GM21360 (cell line): ENCODE data around the gene ANKRD36.
"Not testable (repeated sequence)": the region's sequence is repeated elsewhere in the genome, so short reads cannot be mapped to it uniquely, and the experiment has no call there.

Experiments
- ATAC-seq: cut with Tn5 transposase; IDR thresholded peaks from one replicate; pipeline ENCODE4 v1.9.1; 2021; ENCODE audit warnings: mild to moderate bottlenecking, moderate library complexity; ENCODE audit not compliant: unreplicated experiment

ANKRD36 gene

GRCh38 chr2:97112320-97113049 lies 468 bp upstream of the ANKRD36 start:
- peak; percentile 38 for ATAC-seq

GRCh38 chr2:97113882-97114255 lies 916 bp downstream of the ANKRD36 start:
- peak; percentile 8 for ATAC-seq

- not testable (repeated sequence) for ATAC-seq
Measured at GRCh38 chr2:97129090-97129489, 16.1 kb downstream of the ANKRD36 start.

- ATAC-seq = not testable (repeated sequence)
Measured at GRCh38 chr2:97144016-97144415, 31.1 kb downstream of the ANKRD36 start.

- not testable (repeated sequence) for ATAC-seq
Measured at GRCh38 chr2:97166548-97166947, 53.6 kb downstream of the ANKRD36 start.

- not testable (repeated sequence) for ATAC-seq
Measured at GRCh38 chr2:97167938-97168337, 55.0 kb downstream of the ANKRD36 start.

GRCh38 chr2:97168583-97168982 lies 55.6 kb downstream of the ANKRD36 start:
- ATAC-seq = not testable (repeated sequence)

GRCh38 chr2:97180391-97180790 lies 67.4 kb downstream of the ANKRD36 start:
- ATAC-seq = not testable (repeated sequence)

- ATAC-seq = not testable (repeated sequence)
Measured at GRCh38 chr2:97195349-97195748, 82.4 kb downstream of the ANKRD36 start.

- not testable (repeated sequence) for ATAC-seq
Measured at GRCh38 chr2:97197251-97197650, 84.3 kb downstream of the ANKRD36 start.

- ATAC-seq = not testable (repeated sequence)
Measured at GRCh38 chr2:97200887-97201286, 87.9 kb downstream of the ANKRD36 start.

- ATAC-seq = not testable (repeated sequence)
Measured at GRCh38 chr2:97202643-97203250, 89.8 kb downstream of the ANKRD36 start.

GRCh38 chr2:97210325-97210724 lies 97.4 kb downstream of the ANKRD36 start:
- ATAC-seq = no peak

GRCh38 chr2:97215025-97215424 lies 102.1 kb downstream of the ANKRD36 start:
- not testable (repeated sequence) for ATAC-seq

GRCh38 chr2:97230848-97231585 lies 118.1 kb downstream of the ANKRD36 start:
- not testable (repeated sequence) for ATAC-seq

- ATAC-seq = not testable (repeated sequence)
Measured at GRCh38 chr2:97232981-97233380, 120.0 kb downstream of the ANKRD36 start.

GRCh38 chr2:97233660-97234295 lies 120.8 kb downstream of the ANKRD36 start:
- not testable (repeated sequence) for ATAC-seq

GRCh38 chr2:97261192-97261591 lies 148.2 kb downstream of the ANKRD36 start:
- not testable (repeated sequence) for ATAC-seq

GRCh38 chr2:97266449-97266848 lies 153.5 kb downstream of the ANKRD36 start:
- not testable (repeated sequence) for ATAC-seq

GRCh38 chr2:97267411-97268074 lies 154.6 kb downstream of the ANKRD36 start:
- ATAC-seq = no peak
